Thyroid gland (tissue), 4 donors: ENCODE results near the gene KPNA1.
A peak's percentile ranks its signal among the peaks of the same experiment; 100 is the strongest.

ENCODE experiments used
- CTCF ChIP-seq, 6 experiments: fragments of 200-600 bp in 3 of 6; fragments of 450-650 bp in 3 of 6; sonication (generic) in 3 of 6; IDR thresholded peaks; one replicate each; pipeline ENCODE4 v1.5.1; 2016 to 2019; ENCODE audit warnings: antibody characterized with exemption in 6 of 6, mild to moderate bottlenecking in 2 of 6, inconsistent platforms in 1 of 6, moderate library complexity in 1 of 6
- POLR2A ChIP-seq, 2 donors: fragments of 450-650 bp; IDR thresholded peaks; one replicate each; pipeline ENCODE4 v1.6.1; 2017; ENCODE audit warnings: antibody characterized with exemption in 2 of 2, mild to moderate bottlenecking in 2 of 2, moderate library complexity in 1 of 2

GRCh38 chr3:122564155-122564912 lies 49.6 kb upstream of the KPNA1 start, which contains the start of the genes DTX3L and PARP9:
- peak; percentile 14 to 84 for TF ChIP-seq POLR2A (IDR thresholded peaks at IDR 0.05)
- TF ChIP-seq CTCF (IDR thresholded peaks at IDR 0.05): no peak
